Astrocyte of the hippocampus (primary cell): Measurements from ENCODE around the gene TCP10L.
"Not testable (repeated sequence)": the region's sequence is repeated elsewhere in the genome, so short reads cannot be mapped to it uniquely, and the experiment has no call there.

ENCODE experiments used
- DNase-seq: peaks from one replicate; pipeline ENCODE4 v3.0.0; 2011; ENCODE audit warnings: low read depth, low spot score

Gene TCP10L

GRCh38 chr21:32554832-32555638 is 30.3 kb downstream of the TCP10L start:
- no peak for DNase-seq

GRCh38 chr21:32549886-32550285 is 35.4 kb downstream of the TCP10L start:
- no peak for DNase-seq

GRCh38 chr21:32549440-32549839 is 35.9 kb downstream of the TCP10L start:
- no peak for DNase-seq

- DNase-seq = no peak
Observed at GRCh38 chr21:32548978-32549377, 36.3 kb downstream of the TCP10L start.

- no peak for DNase-seq
Observed at GRCh38 chr21:32547018-32547417, 38.3 kb downstream of the TCP10L start.

- peak; percentile 18 for DNase-seq
Observed at GRCh38 chr21:32545948-32546441, 39.3 kb downstream of the TCP10L start.

- DNase-seq = no peak
Observed at GRCh38 chr21:32544697-32545096, 40.6 kb downstream of the TCP10L start.

GRCh38 chr21:32543975-32544374 is 41.3 kb downstream of the TCP10L start:
- DNase-seq = no peak

GRCh38 chr21:32543056-32543455 is 42.3 kb downstream of the TCP10L start:
- DNase-seq = not testable (repeated sequence)

GRCh38 chr21:32539378-32539777 is 45.9 kb downstream of the TCP10L start:
- DNase-seq = no peak

GRCh38 chr21:32538147-32538792 is 47.1 kb downstream of the TCP10L start:
- DNase-seq = no peak

GRCh38 chr21:32537569-32537881 is 47.8 kb downstream of the TCP10L start:
- no peak for DNase-seq

- DNase-seq = no peak
Observed at GRCh38 chr21:32535612-32536011, 49.7 kb downstream of the TCP10L start.

GRCh38 chr21:32534113-32534512 is 51.2 kb downstream of the TCP10L start:
- no peak for DNase-seq

- DNase-seq = no peak
Observed at GRCh38 chr21:32533611-32534010, 51.7 kb downstream of the TCP10L start.

- DNase-seq = no peak
Observed at GRCh38 chr21:32533053-32533452, 52.3 kb downstream of the TCP10L start.

GRCh38 chr21:32532636-32533035 is 52.7 kb downstream of the TCP10L start:
- DNase-seq = no peak

- not testable (repeated sequence) for DNase-seq
Observed at GRCh38 chr21:32531561-32531960, 53.8 kb downstream of the TCP10L start.

- DNase-seq = not testable (repeated sequence)
Observed at GRCh38 chr21:32530809-32531208, 54.5 kb downstream of the TCP10L start.

- no peak for DNase-seq
Observed at GRCh38 chr21:32529679-32530078, 55.6 kb downstream of the TCP10L start.

GRCh38 chr21:32525282-32525681 is 60.0 kb downstream of the TCP10L start:
- DNase-seq = no peak

- peak; percentile 87 for DNase-seq
Observed at GRCh38 chr21:32523988-32524719, 61.2 kb downstream of the TCP10L start.
